GM18873 (cell line): Measurements from ENCODE around the gene CTNNA3.

Experiments
- ATAC-seq: cut with Tn5 transposase; IDR thresholded peaks from one replicate; pipeline ENCODE4 v1.9.1; 2021; ENCODE audit warnings: mild to moderate bottlenecking, moderate library complexity, moderate number of reproducible peaks; ENCODE audit not compliant: unreplicated experiment, low FRiP score

Gene CTNNA3

GRCh38 chr10:66737241-66737640 is 958.8 kb downstream of the CTNNA3 start:
- ATAC-seq: no peak

- ATAC-seq: no peak
Measured at GRCh38 chr10:66723608-66724400, 972.2 kb downstream of the CTNNA3 start.

- ATAC-seq: no peak
Measured at GRCh38 chr10:66719483-66719882, 976.5 kb downstream of the CTNNA3 start.

- no peak for ATAC-seq
Measured at GRCh38 chr10:66717231-66717981, 978.6 kb downstream of the CTNNA3 start.

GRCh38 chr10:66714741-66715140 is 981.3 kb downstream of the CTNNA3 start:
- no peak for ATAC-seq

- no peak for ATAC-seq
Measured at GRCh38 chr10:66713387-66713786, 982.6 kb downstream of the CTNNA3 start.

GRCh38 chr10:66698069-66698468 is 997.9 kb downstream of the CTNNA3 start:
- no peak for ATAC-seq

GRCh38 chr10:66695046-66695445 is 1000.9 kb downstream of the CTNNA3 start:
- no peak for ATAC-seq

GRCh38 chr10:66684581-66684980 is 1011.4 kb downstream of the CTNNA3 start:
- ATAC-seq: no peak

GRCh38 chr10:66680886-66681285 is 1015.1 kb downstream of the CTNNA3 start:
- no peak for ATAC-seq

- ATAC-seq: no peak
Measured at GRCh38 chr10:66678521-66678920, 1017.5 kb downstream of the CTNNA3 start.

GRCh38 chr10:66673071-66673470 is 1022.9 kb downstream of the CTNNA3 start:
- no peak for ATAC-seq

- ATAC-seq: no peak
Measured at GRCh38 chr10:66671562-66671961, 1024.4 kb downstream of the CTNNA3 start.

- no peak for ATAC-seq
Measured at GRCh38 chr10:66671064-66671463, 1024.9 kb downstream of the CTNNA3 start.

- no peak for ATAC-seq
Measured at GRCh38 chr10:66656499-66656898, 1039.5 kb downstream of the CTNNA3 start.

- no peak for ATAC-seq
Measured at GRCh38 chr10:66654861-66655260, 1041.1 kb downstream of the CTNNA3 start.

GRCh38 chr10:66651308-66652082 is 1044.5 kb downstream of the CTNNA3 start:
- no peak for ATAC-seq

- ATAC-seq: no peak
Measured at GRCh38 chr10:66649626-66650025, 1046.4 kb downstream of the CTNNA3 start.

- no peak for ATAC-seq
Measured at GRCh38 chr10:66642217-66642616, 1053.8 kb downstream of the CTNNA3 start.

GRCh38 chr10:66639371-66639770 is 1056.6 kb downstream of the CTNNA3 start:
- no peak for ATAC-seq
